ENCODE data around the gene RHO. TPM values are rescaled to one million over a fixed set of nuclear protein-coding genes. Genes with fewer than 3 reads are reported as not detected.

Gene RHO
- polyA plus RNA-seq, 12 donors, result 0.04 to 0.13 (median 0.08) TPM; not detected in 6

- DNase-seq, result no peak
Observed at GRCh38 chr3:129519896-129520715, 8.3 kb upstream of the RHO start.

DNA sequence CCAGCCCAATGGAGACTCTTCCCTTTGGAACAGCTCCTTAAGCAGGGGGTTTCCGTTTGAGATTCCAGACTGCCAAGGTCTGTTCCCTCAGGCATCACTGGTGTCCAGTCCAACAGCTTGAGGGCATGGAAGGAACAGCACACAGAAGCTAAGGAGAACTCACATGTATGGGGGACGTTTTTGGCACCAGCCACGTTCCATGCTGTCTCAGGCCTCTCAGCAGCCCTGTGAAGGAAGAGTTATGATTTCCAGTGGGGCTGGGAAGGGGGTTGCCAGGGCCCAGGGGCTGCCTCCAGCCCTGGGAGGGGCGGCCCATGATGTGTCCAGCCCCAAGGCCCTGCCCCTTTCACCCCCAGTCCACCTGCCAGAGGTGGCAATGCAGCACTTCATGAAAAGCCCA is 7.5 kb upstream of the RHO start:
- DNase-seq, result no peak

GRCh38 chr3:129521611-129522010 is 6.8 kb upstream of the RHO start:
- DNase-seq, result no peak

GRCh38 chr3:129522953-129523352 is 5.5 kb upstream of the RHO start:
- DNase-seq, result no peak

GRCh38 chr3:129524081-129524480 is 4.4 kb upstream of the RHO start:
- no peak for DNase-seq

DNA sequence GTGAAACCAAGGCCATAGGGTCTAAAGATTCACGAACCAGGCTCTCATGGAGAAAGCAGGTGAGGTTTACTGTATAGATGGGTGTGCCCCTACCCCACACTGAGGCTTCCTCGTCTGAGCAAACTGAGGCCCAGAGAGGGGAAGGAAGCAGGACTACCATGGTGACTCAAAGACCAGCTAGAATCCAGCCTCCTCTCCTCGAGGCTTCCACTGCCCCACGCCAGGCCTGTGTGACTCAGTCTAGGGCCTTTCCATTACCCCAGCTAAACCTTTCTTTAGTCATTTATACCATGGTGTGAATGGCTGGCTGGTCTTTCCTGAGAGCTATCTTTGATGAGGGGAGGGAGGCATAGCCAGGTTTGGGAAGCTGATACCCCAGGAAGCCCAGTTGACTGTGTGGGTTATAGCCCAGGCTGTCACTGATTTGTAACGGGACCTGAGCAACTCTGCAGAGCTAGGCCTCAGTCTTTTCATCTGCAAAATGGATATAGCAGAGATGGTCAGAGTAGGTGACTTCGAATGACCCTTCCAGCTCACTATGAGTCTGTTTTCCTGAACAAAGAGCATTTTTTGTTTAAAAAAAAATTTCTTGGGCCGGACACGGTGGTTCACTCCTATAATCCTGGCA is 3.0 kb upstream of the RHO start:
- DNase-seq, result no peak

DNA sequence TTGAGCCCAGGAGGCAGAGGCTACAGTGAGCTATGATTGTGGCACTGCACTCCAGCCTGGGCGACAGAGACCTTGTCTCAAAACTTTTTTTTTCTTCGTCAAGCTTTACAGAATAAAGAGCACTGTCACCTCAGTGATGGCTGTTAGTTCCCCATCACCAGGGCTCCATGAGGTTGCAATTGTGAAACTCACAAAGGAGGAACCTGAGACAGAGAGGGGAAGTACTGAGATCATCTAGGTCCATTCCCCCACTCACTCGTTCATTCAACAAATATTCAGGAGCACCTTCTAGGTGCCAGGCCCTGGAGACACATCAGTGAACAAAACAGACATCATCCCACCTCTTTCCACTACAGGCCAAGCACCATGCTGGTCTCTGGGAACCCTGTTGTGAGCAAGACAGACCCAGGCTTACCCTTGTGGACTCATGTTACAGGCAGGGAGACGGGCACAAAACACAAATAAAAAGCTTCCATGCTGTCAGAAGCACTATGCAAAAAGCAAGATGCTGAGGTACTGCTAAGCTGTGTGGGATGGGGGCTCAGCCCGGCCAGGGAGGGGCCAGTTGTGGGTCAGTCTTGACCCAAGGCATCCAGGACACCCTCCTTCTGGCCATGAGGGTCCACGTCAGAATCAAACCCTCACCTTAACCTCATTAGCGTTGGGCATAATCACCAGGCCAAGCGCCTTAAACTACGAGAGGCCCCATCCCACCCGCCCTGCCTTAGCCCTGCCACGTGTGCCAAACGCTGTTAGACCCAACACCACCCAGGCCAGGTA is 2.1 kb upstream of the RHO start:
- no peak for DNase-seq

GRCh38 chr3:129527262-129527661 is 1.2 kb upstream of the RHO start:
- no peak for DNase-seq

DNA sequence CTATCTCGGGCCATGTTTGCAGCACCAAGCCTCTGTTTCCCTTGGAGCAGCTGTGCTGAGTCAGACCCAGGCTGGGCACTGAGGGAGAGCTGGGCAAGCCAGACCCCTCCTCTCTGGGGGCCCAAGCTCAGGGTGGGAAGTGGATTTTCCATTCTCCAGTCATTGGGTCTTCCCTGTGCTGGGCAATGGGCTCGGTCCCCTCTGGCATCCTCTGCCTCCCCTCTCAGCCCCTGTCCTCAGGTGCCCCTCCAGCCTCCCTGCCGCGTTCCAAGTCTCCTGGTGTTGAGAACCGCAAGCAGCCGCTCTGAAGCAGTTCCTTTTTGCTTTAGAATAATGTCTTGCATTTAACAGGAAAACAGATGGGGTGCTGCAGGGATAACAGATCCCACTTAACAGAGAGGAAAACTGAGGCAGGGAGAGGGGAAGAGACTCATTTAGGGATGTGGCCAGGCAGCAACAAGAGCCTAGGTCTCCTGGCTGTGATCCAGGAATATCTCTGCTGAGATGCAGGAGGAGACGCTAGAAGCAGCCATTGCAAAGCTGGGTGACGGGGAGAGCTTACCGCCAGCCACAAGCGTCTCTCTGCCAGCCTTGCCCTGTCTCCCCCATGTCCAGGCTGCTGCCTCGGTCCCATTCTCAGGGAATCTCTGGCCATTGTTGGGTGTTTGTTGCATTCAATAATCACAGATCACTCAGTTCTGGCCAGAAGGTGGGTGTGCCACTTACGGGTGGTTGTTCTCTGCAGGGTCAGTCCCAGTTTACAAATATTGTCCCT is 1.2 kb downstream of the RHO start:
- no peak for DNase-seq

- no peak for DNase-seq
Observed at GRCh38 chr3:129530251-129530791, 1.9 kb downstream of the RHO start.

GRCh38 chr3:129530821-129531220 is 2.4 kb downstream of the RHO start:
- no peak for DNase-seq

GRCh38 chr3:129531699-129532098 is 3.3 kb downstream of the RHO start:
- DNase-seq, result no peak

DNA sequence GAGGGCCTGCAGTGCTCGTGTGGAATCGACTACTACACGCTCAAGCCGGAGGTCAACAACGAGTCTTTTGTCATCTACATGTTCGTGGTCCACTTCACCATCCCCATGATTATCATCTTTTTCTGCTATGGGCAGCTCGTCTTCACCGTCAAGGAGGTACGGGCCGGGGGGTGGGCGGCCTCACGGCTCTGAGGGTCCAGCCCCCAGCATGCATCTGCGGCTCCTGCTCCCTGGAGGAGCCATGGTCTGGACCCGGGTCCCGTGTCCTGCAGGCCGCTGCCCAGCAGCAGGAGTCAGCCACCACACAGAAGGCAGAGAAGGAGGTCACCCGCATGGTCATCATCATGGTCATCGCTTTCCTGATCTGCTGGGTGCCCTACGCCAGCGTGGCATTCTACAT is 3.8 kb downstream of the RHO start:
- DNase-seq, result no peak

DNA sequence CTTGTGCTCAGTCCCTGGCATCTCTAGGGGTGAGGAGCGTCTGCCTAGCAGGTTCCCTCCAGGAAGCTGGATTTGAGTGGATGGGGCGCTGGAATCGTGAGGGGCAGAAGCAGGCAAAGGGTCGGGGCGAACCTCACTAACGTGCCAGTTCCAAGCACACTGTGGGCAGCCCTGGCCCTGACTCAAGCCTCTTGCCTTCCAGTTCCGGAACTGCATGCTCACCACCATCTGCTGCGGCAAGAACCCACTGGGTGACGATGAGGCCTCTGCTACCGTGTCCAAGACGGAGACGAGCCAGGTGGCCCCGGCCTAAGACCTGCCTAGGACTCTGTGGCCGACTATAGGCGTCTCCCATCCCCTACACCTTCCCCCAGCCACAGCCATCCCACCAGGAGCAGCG is 5.0 kb downstream of the RHO start:
- no peak for DNase-seq

DNA sequence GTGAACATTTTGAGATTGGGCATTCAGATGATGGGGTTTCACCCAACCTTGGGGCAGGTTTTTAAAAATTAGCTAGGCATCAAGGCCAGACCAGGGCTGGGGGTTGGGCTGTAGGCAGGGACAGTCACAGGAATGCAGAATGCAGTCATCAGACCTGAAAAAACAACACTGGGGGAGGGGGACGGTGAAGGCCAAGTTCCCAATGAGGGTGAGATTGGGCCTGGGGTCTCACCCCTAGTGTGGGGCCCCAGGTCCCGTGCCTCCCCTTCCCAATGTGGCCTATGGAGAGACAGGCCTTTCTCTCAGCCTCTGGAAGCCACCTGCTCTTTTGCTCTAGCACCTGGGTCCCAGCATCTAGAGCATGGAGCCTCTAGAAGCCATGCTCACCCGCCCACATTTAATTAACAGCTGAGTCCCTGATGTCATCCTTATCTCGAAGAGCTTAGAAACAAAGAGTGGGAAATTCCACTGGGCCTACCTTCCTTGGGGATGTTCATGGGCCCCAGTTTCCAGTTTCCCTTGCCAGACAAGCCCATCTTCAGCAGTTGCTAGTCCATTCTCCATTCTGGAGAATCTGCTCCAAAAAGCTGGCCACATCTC is 6.1 kb downstream of the RHO start:
- DNase-seq, result no peak

GRCh38 chr3:129535075-129535474 is 6.6 kb downstream of the RHO start:
- no peak for DNase-seq

GRCh38 chr3:129536374-129536667 is 7.9 kb downstream of the RHO start:
- DNase-seq, result no peak

GRCh38 chr3:129536804-129537203 is 8.4 kb downstream of the RHO start:
- no peak for DNase-seq

GRCh38 chr3:129539206-129539605 is 10.8 kb downstream of the RHO start:
- no peak for DNase-seq

DNA sequence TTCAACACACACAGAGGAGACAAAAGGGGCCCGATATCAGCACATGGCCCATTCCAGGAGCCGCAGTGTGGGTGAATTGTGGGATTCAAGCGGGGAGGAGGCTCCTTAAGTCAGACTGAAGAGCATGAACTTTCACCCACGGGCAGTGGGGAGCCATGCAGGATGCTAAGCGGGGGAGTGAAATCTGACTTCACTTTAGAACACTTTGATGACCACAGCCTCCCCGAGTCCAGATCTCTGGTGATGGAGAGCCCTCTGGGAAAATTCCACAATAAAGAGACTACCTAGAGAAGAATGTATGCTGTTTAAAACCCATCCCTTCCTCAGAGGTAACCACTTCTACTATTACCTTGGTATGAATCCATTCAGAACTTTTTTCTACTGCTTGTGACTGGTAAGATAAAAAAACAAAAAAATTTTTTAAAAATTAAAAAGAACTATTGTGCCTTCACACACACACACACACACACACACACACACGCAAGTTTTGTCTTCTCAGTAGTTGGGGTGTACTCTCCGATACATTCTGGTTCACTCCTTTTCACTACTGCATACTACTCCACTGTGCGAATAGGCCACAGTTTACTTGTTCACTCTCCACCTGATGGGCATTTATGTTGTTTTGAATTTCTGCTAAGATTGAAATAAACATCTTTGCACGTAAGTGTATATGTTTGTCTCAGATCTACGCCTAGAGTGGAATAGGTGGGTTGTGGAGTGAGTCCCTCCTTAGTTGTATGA is 12.5 kb downstream of the RHO start:
- DNase-seq, result no peak

GRCh38 chr3:129542747-129543146 is 14.3 kb downstream of the RHO start:
- DNase-seq, result no peak

All from muscle of arm (tissue), 12 donors.